IgD-negative memory B cell (primary cell): Measurements from ENCODE around the gene EYA4. TPM values are rescaled to one million over a fixed set of nuclear protein-coding genes. Genes with fewer than 3 reads are reported as not detected.

Experiments
- H3K27ac Mint-ChIP-seq, 3 donors: one replicate each; pipeline ENCODE4 v1.8.0; 2020 to 2022; ENCODE audit warnings: mild to moderate bottlenecking in 3 of 3, mixed read lengths in 3 of 3, moderate library complexity in 1 of 3
- H3K27me3 Mint-ChIP-seq: one replicate; pipeline ENCODE4 v1.8.0; 2021; ENCODE audit warnings: mixed read lengths
- H3K36me3 Mint-ChIP-seq: one replicate; pipeline ENCODE4 v1.8.0; 2020; ENCODE audit warnings: mild to moderate bottlenecking, mixed read lengths
- H3K4me1 Mint-ChIP-seq, 3 donors: one replicate each; pipeline ENCODE4 v1.8.0; 2020 to 2022; ENCODE audit warnings: mixed read lengths in 3 of 3, mild to moderate bottlenecking in 1 of 3
- H3K4me3 Mint-ChIP-seq, 4 donors: one replicate each; pipeline ENCODE4 v1.8.0; 2020 to 2022; ENCODE audit warnings: mild to moderate bottlenecking in 4 of 4, mixed read lengths in 4 of 4, moderate library complexity in 3 of 4
- H3K9me3 Mint-ChIP-seq, 3 donors: one replicate each; pipeline ENCODE4 v1.8.0; 2020 to 2021; ENCODE audit warnings: mixed read lengths in 3 of 3, mild to moderate bottlenecking in 1 of 3
- polyA plus RNA-seq: library from polyadenylated mRNA; unstranded; fragments of 300-500 nt; fragmentation: Illumina TruSeq; gene quantifications from one replicate; pipeline ENCODE4 v1.2.3, GENCODE V29; 2021

Gene EYA4
- polyA plus RNA-seq, 1 donor from 2014 or later = not detected

DNA sequence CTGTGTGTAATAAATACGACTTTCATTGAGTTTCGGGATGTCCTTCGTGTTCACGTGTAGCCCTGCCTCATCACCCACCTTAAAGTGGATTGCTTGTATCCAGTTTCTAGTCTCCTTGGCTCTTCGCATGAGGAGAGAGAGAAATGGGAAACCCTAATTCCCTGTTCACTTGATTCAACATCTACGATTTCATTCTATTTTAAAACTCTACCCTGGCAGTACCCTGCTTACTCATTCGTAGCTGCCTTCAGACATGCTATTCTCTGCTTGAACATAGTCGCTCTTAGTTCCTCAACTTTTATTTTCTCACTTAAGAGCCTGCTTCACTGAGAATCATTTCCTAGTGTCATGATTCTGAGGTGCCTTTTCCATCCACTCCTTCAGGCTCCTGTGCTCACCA is 163.6 kb downstream of the EYA4 start:
- Mint-ChIP-seq H3K27me3 (no peaks in the 10 kb centered on the region), H3K4me3 (no peak overlapping the region), H3K36me3 (no peaks in the 10 kb centered on the region), H3K27ac (no peak overlapping the region), H3K4me1 (no peaks in the 10 kb centered on the region), H3K9me3 (peaks cover 0 to 4% (median 0%) of the 10 kb centered on the region in 3 donors)

DNA sequence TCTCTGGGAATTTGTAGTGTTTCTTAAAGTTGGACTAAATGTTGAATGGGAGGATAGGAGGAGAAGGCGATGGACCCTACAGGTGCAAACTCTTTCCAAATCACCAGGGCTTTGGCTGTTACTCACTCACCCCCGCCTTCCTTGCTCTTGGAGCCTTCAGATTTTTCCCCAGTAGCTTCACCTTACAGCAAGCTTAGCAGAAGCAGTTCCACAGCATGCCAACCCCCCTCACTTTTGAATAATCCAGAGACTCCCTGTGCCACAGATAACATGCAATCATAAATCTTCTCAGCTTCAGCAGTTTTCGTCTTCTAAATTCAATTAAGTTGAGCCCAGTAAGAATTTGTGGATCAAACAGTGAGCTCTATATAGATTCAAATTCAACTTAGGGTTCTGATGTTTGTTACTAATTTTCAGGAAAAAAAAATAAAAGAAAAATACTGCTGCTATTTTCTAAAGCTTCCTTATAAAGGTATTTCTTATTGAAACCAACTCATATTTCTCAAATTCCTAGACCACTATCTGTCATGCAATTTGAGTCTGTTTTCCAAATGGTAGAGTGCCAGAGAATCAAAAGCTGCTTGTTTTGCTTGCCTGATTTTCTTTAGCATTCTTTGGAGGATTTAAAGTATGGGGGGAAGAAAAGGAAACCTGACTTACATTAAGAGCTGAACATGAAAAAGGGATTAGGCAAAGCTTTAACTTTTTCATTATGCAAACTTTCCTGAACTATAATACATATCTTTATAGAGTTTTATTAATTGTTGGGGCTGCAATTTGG is 166.4 kb downstream of the EYA4 start:
- Mint-ChIP-seq H3K27me3 (no peaks in the 10 kb centered on the region), H3K36me3 (no peaks in the 10 kb centered on the region), H3K4me3 (no peak overlapping the region), H3K9me3 (peaks cover 0 to 2% (median 0%) of the 10 kb centered on the region in 3 donors), H3K27ac (no peak overlapping the region), H3K4me1 (no peaks in the 10 kb centered on the region)

DNA sequence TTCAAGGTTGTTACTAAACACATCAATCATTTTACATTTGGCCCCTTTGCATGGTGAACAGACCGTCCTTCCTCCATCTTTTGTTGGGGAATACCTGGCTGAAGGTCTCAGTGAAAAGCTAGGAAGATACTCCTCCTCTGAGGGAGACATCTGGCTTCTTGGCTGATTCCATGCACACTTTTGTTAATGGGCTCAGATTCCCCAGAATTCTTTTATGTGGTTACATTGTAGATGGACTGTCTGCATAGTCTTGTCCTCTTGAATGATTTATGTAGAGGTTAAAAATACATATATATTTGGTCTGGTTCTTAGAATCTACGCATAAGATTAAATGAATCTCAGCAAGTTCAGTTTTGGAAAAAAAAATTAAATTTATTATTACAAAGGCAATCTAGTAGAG is 167.0 kb downstream of the EYA4 start:
- Mint-ChIP-seq H3K4me3 (no peak overlapping the region), H3K27ac (no peak overlapping the region), H3K9me3 (peaks cover 0 to 2% (median 0%) of the 10 kb centered on the region in 3 donors), H3K27me3 (no peaks in the 10 kb centered on the region), H3K36me3 (no peaks in the 10 kb centered on the region), H3K4me1 (no peaks in the 10 kb centered on the region)

DNA sequence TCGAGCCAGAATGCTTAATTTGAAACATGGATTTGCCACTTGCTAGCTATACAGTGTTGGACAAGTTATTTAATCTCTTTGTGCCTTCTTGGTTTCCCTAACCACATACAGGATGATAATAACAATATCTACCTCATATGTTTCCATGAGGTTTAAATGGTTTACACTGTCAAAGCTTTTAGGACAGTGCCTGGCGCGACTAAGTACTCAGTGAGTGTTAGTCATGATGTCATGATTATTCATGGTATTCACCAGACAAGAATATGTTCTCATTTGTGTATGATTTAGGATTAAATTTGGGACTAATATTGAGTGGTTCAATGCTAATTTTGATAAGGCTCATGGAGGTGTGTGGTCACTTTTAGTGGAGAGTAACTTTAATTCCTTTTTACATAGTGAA is 167.4 kb downstream of the EYA4 start:
- Mint-ChIP-seq H3K27ac (no peak overlapping the region), H3K36me3 (no peaks in the 10 kb centered on the region), H3K4me3 (no peak overlapping the region), H3K4me1 (no peaks in the 10 kb centered on the region), H3K9me3 (peaks cover 0 to 2% (median 0%) of the 10 kb centered on the region in 3 donors), H3K27me3 (no peaks in the 10 kb centered on the region)

DNA sequence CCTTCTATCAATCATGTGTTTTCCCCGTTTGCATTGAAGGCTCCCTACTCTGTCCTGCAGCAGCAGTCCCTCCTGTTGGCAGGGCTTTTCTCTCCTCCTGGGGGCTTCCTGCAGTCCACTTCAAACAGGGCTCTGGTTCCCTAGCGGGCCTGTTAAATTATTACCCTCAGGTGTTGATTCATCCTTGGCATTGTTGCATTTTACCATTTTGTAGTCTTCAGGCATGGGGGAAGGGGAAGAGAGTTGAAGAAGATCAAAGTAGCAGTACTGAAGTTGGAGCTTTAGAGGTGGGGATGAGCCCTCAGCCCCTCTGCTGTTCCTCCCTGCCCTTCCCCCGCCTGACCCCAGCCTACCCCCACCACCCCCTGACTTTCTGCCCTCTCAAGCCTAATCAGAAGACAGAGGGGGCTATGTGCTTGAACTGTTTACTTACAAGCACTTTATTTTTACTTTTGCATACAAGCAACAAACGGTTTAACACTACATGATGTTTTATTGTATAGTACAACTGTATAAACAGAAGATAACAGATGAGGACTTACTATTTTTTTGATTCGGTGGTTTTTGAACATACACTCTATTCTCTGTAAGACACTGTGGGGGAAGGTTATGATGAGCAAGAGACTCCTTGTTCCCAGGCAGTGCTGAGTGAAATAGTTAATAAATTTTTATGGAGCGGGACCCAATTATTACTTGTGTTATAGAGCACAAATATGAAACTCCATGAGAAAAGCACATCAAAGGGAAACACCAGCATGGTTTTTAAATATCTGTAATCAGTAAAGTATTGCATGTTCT is 169.7 kb downstream of the EYA4 start:
- no peaks in the 10 kb centered on the region for H3K9me3 Mint-ChIP-seq
- H3K36me3 Mint-ChIP-seq = no peaks in the 10 kb centered on the region

DNA sequence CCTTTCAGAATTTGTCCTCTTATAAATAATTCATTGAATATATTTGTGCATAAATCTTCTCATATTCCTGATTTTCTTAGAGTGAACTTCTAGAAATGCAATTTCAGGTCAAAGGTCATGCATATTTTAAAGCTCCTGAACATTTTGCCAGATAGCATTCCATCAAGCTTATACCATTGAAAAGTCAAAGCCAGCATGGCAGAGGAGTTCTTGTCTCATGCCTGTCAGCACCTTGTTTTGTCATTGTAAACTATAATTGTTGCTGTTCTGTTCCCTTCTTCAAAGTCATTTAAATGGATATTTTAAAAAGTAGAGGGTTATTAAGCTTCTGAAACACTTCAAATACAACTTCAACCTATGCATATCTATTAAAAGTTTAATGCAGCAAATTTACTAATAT is 170.6 kb downstream of the EYA4 start:
- H3K9me3 Mint-ChIP-seq = no peaks in the 10 kb centered on the region
- H3K27me3 Mint-ChIP-seq = no peaks in the 10 kb centered on the region
- H3K36me3 Mint-ChIP-seq = no peaks in the 10 kb centered on the region
- no peak overlapping the region for H3K4me3 Mint-ChIP-seq
- H3K4me1 Mint-ChIP-seq = no peaks in the 10 kb centered on the region
- no peak overlapping the region for H3K27ac Mint-ChIP-seq

More for the DNA sequence above, 169.7 kb downstream of the EYA4 start:
- H3K27ac Mint-ChIP-seq = no peak overlapping the region
- no peaks in the 10 kb centered on the region for H3K27me3 Mint-ChIP-seq
- no peaks in the 10 kb centered on the region for H3K4me1 Mint-ChIP-seq
- no peak overlapping the region for H3K4me3 Mint-ChIP-seq

DNA sequence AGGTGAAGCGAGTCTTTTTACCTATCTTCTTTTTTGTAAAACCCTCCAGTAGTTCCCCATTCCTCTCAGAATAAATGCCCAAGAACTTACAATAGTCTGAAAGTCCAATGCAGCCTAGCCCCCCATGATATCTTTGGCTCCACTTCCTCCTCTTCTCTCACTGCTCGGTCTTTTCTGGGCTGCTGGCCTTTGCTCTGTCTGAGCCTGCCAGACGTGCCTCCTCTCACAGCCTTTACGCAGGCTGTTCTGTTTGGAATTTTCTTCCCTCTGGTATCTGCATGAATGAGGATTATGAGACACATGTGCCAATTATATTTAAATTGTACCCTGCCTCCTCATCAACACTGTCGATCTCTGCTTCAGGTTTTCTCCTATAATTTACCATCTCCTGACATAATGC is 174.1 kb downstream of the EYA4 start:
- Mint-ChIP-seq H3K36me3 (no peaks in the 10 kb centered on the region), H3K4me1 (no peaks in the 10 kb centered on the region), H3K9me3 (no peaks in the 10 kb centered on the region), H3K27ac (no peak overlapping the region), H3K27me3 (no peaks in the 10 kb centered on the region), H3K4me3 (no peak overlapping the region)

DNA sequence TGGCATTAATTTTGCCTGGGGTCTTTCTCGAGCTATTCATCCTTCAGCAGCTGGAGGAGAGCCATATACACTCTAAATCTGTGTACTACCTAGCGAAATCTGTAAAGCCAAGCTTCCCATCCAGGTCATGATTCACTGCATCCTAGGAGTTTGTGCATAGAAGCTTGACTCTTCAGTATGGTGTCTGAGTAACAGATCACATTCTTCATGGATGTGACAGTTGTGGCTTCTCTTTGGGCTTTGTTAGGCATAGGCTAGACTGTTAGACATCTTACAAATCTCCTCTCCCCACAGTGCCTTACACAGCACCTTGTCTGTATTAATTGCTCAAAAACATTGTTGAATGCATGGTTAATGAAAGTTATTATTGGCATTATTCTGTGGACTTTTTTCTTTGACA is 177.0 kb downstream of the EYA4 start:
- Mint-ChIP-seq H3K27ac (no peak overlapping the region), H3K36me3 (no peaks in the 10 kb centered on the region), H3K27me3 (no peaks in the 10 kb centered on the region), H3K4me1 (no peaks in the 10 kb centered on the region), H3K9me3 (no peaks in the 10 kb centered on the region), H3K4me3 (no peak overlapping the region)

DNA sequence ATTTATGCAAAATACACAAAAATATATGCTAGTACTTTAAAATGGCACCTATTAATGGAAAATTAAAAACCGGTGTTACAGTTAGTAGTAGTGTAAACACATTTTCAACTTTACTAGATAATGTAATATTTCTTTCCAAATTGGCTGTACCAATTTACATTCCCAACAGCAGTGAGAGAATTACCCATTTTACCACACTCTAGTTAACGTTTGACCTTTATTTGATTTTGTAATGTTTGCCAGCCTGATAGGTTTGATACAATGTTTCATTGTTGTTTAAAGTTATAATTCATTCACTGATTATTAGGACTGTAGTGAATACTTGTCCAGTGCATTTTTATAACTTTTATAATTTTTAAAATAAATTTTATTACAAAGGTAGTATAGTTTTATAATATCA is 182.1 kb downstream of the EYA4 start:
- Mint-ChIP-seq H3K4me1 (no peaks in the 10 kb centered on the region), H3K27me3 (no peaks in the 10 kb centered on the region), H3K9me3 (no peaks in the 10 kb centered on the region), H3K36me3 (no peaks in the 10 kb centered on the region), H3K27ac (no peak overlapping the region), H3K4me3 (no peak overlapping the region)

DNA sequence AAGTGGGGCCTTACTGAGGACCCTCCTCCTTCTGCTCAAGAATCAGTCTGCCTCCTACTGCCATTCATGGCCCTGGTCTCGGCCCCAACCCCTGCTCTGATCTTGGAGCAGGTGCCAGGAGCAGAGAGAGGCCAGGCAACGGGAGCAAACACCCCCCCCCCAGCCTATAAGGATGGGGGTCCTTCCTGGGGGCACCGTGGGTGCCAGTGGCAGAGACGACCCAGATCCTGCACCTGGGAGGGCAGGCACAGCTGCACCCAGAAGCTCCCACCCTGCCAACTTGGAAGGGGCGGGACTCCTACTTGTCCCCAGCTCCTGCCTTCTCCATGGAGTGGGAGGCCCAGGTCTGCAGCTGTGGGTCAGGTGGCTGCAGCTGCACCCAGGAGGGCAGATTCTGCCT is 183.2 kb downstream of the EYA4 start:
- Mint-ChIP-seq H3K9me3 (no peaks in the 10 kb centered on the region), H3K4me1 (peaks cover 0 to 1% (median 0%) of the 10 kb centered on the region in 3 donors), H3K36me3 (no peaks in the 10 kb centered on the region), H3K27me3 (peaks cover 3% of the 10 kb centered on the region), H3K4me3 (no peak overlapping the region), H3K27ac (no peak overlapping the region)

DNA sequence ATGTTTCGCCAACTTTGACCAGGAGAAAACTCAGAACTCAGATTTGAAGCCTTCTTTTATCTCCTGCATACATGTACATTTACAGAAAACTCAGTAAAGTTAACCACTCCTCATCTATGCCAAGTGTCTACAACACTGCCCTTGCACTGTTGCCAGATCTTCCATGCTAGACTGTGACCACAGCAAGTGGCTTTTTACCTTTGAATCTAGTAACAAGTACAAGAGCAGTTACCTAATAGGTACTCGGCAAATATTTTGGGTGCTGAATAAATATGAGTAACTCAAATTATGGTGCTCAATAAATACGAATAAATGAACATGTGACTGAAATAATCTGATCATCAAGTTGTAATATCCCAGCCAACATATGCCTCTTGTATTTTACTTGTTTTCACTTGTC is 184.9 kb downstream of the EYA4 start:
- Mint-ChIP-seq H3K4me1 (peaks cover 0 to 1% (median 0%) of the 10 kb centered on the region in 3 donors), H3K36me3 (no peaks in the 10 kb centered on the region), H3K4me3 (no peak overlapping the region), H3K27ac (no peak overlapping the region), H3K27me3 (peaks cover 3% of the 10 kb centered on the region), H3K9me3 (peaks cover 0 to 4% (median 3%) of the 10 kb centered on the region in 3 donors)

DNA sequence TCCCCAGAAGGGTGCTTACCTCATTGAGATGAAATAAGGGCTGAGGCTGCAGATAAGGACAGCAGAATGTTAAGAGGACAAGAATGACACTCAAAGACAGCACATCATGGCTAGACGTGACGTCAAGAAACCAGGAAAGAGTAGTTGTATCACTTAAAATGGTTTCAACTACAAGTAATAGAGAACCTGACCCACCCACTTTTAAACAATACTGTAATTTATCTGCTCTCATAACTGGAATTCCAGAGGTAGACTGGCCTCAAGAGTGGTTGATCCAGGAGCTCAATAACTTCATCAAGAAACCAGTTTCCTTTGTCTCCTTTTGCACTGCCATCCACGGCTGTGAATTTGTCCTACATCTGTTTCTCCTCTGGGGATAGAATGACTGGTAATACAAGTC is 187.1 kb downstream of the EYA4 start:
- peaks cover 0 to 1% (median 0%) of the 10 kb centered on the region in 3 donors for H3K4me1 Mint-ChIP-seq
- H3K9me3 Mint-ChIP-seq = peaks cover 0 to 4% (median 3%) of the 10 kb centered on the region in 3 donors
- no peak overlapping the region for H3K27ac Mint-ChIP-seq
- H3K27me3 Mint-ChIP-seq = peaks cover 5% of the 10 kb centered on the region
- H3K4me3 Mint-ChIP-seq = no peak overlapping the region
- H3K36me3 Mint-ChIP-seq = no peaks in the 10 kb centered on the region

DNA sequence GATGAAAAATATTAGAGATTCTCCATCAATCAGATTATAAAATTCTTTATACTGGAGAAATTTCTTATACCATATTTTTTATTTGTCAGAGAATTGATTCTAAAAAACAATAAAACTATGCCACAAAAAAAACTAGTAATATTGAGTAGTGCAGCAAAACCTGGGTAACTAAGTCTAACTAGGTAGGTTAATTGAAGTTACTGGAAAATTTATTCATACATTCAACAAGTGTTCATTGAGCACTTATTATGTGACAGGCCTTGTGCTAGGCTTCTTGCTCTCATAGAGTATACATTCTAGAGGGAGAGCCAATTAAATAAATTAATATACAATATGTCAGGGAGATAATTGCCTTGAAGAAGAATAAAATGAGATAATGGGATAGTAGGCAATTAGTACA is 189.4 kb downstream of the EYA4 start:
- Mint-ChIP-seq H3K4me1 (peaks cover 0 to 1% (median 0%) of the 10 kb centered on the region in 3 donors), H3K9me3 (peaks cover 0 to 4% (median 3%) of the 10 kb centered on the region in 3 donors), H3K36me3 (no peaks in the 10 kb centered on the region), H3K27me3 (peaks cover 5% of the 10 kb centered on the region), H3K27ac (no peak overlapping the region), H3K4me3 (no peak overlapping the region)

DNA sequence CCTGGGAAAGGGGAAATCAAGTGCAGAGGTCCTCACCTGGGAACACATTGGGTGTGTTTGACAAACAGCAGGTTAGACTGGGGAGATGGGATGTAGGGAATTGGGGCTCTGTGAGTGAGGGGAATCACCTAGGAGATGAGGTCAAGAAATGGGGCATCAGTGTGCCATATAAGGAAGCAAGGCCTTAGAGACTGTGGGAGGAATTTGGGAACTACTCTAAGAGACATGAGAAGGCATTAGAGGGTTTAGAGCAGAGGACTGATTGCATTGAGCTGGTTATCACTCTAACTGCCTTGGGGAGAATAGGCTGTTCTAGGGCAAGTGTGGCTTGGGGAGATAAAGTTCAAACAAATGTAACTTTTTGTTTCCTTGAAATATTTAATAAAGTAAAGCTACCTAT is 189.9 kb downstream of the EYA4 start:
- Mint-ChIP-seq H3K27ac (no peak overlapping the region), H3K4me3 (no peak overlapping the region), H3K27me3 (peaks cover 5% of the 10 kb centered on the region), H3K9me3 (peaks cover 0 to 4% (median 3%) of the 10 kb centered on the region in 3 donors), H3K4me1 (peaks cover 0 to 1% (median 0%) of the 10 kb centered on the region in 3 donors), H3K36me3 (no peaks in the 10 kb centered on the region)

DNA sequence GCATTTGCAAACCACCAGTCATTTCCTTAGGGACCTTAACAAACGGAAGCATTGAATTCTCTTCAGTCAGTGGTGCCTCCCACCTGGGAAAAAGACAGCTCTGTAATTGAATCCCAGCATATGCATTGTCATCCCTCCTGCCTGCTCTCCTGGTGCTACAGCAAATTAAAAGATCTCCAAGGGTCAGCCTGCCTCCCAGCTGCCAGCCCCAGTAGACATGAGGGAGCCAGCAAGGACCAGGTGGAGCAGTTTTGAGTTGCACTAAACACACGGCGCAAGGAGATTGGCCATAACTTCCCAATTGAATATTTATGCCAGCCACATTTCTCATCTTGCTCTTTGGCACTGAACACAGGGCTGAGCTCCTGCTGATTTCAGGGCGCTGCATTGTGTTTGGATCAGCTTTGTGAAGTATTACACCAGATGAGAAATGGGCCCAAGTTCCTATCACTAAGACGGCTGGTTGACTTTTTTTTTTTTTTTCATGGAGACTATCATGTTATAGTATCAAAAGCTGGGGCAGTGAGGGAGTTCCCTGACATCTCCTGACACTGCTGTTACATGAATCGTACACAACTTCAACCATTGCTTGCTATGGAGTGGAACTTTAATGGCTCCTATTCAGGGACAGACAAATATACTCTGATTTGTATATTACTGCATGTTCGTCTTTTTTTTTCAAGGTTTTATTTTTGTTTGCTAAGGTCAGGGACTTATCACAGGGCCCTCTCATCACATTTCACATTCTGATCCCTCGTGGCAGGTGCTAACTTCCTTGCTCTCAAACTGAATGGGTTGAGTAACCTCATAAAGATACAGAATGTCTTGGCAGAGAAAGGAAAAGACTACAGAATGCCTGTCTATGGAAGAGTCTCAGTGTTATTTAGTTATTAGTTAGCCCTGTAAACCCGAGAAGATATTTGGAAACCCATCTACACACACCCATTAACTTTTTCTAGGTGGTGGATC is 191.1 kb downstream of the EYA4 start:
- Mint-ChIP-seq H3K27me3 (peaks cover 5% of the 10 kb centered on the region), H3K4me3 (no peak overlapping the region), H3K9me3 (peaks cover 0 to 4% (median 3%) of the 10 kb centered on the region in 3 donors), H3K36me3 (no peaks in the 10 kb centered on the region), H3K4me1 (peaks cover 0 to 1% (median 0%) of the 10 kb centered on the region in 3 donors), H3K27ac (no peak overlapping the region)
